KOPT-K1 (cell line): Measurements from ENCODE around the gene TXNRD2.
A peak's percentile ranks its signal among the peaks of the same experiment; 100 is the strongest.

Experiments
- H3K27ac ChIP-seq: fragments of 200-600 bp; sonication (generic); 2 replicates; pipeline ENCODE4 v1.5.1; 2016; ENCODE audit warnings: antibody characterized with exemption, mild to moderate bottlenecking, low read depth, low read length; ENCODE audit not compliant: poor library complexity, severe bottlenecking
- H3K36me3 ChIP-seq: fragments of 200-600 bp; sonication (generic); 2 replicates; pipeline ENCODE4 v1.5.1; 2017; ENCODE audit warnings: antibody characterized with exemption, mild to moderate bottlenecking, low read length, moderate library complexity; ENCODE audit not compliant: insufficient read depth
- H3K9me3 ChIP-seq: fragments of 200-600 bp; sonication (generic); 2 replicates; pipeline ENCODE4 v1.5.1; 2017; ENCODE audit warnings: antibody characterized with exemption, low read length, mild to moderate bottlenecking; ENCODE audit not compliant: insufficient read depth, poor library complexity, severe bottlenecking

The TXNRD2 gene

GRCh38 chr22:19879246-19879570, 62.4 kb downstream of the TXNRD2 start:
- Histone ChIP-seq H3K27ac (no peak overlapping the region), H3K36me3 (no peaks in the 10 kb centered on the region), H3K9me3 (no peaks in the 10 kb centered on the region)

GRCh38 chr22:19878461-19879245, 63.0 kb downstream of the TXNRD2 start:
- H3K9me3 ChIP-seq, result no peaks in the 10 kb centered on the region
- H3K27ac ChIP-seq, result no peak overlapping the region
- H3K36me3 ChIP-seq, result no peaks in the 10 kb centered on the region

GRCh38 chr22:19877626-19878339, 63.8 kb downstream of the TXNRD2 start:
- Histone ChIP-seq H3K27ac (no peak overlapping the region), H3K9me3 (no peaks in the 10 kb centered on the region), H3K36me3 (no peaks in the 10 kb centered on the region)

DNA sequence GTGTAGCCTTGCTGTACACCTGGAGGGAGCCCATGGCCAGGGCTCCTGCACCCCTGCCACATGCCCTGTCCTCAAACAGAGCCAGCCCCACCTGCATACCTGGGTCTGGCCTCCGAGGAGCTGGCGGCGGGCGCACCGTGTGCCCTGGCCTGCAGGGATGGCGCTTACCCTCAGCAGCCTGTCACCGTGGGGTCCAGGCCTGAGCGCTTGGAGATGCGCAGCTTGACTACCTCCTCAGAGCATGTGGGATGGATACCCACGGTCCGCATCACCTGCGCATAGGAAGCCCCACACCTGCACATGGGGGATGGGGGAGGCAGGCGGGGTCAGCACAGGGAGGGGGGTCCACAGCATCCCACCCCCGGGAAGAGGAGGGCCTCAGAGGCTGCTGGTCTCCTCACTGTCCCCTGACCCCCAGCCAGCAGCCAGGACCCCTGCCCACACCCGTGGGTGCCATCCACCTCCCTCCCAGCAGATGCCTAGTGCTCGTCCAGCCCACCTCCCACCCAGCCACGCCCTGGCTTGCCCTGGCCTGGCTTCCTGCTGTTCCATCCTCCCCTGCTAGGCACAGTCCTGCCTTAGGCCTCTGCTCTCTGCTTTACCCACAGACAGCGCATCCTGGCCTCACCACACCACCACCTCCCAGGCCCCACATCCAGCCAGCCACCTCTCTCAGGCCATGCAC, 64.5 kb downstream of the TXNRD2 start:
- no peaks in the 10 kb centered on the region for H3K9me3 ChIP-seq
- no peak overlapping the region for H3K27ac ChIP-seq
- no peaks in the 10 kb centered on the region for H3K36me3 ChIP-seq

- H3K36me3 ChIP-seq, result no peaks in the 10 kb centered on the region
- H3K9me3 ChIP-seq, result no peaks in the 10 kb centered on the region
- no peak overlapping the region for H3K27ac ChIP-seq
Measured at GRCh38 chr22:19876314-19876940, 65.2 kb downstream of the TXNRD2 start.

DNA sequence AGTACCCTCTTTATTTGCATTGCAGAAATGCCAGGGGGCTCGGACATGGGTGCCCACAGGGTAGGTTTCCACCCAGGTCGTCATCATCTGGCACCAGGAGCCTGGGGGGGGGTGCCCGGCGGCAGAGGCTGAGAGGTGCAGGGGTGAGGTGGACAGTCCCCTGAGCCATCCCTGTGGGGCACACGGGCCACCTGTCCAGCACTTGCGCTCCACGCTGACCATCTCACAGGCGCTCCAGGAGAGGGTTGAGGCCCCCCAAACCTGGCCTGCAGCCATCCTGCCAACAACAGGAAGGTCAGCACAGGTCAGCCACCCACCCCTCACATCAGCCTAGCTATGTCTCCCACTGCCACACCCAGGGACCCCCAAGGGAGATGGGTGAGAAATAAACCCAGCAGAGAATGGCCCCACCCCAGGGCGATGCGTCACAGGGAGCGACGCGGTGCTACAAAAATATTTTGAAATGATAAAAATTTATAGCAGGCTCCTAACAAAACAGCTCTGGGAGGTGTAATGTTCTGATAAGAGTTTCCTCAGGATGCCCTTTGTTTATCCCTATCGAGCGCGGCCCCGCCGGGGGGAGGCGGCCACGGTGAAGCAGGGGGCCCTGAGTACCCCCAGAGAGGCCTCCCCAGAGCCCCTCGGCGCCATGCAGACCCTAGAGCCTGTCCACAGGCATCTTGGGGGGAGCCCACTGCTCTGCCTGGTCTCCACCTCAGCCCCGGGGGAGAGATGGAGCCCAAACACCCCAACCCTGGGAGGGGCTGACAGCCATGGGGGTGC, 65.9 kb downstream of the TXNRD2 start:
- Histone ChIP-seq H3K9me3 (no peaks in the 10 kb centered on the region), H3K36me3 (no peaks in the 10 kb centered on the region), H3K27ac (no peak overlapping the region)

DNA sequence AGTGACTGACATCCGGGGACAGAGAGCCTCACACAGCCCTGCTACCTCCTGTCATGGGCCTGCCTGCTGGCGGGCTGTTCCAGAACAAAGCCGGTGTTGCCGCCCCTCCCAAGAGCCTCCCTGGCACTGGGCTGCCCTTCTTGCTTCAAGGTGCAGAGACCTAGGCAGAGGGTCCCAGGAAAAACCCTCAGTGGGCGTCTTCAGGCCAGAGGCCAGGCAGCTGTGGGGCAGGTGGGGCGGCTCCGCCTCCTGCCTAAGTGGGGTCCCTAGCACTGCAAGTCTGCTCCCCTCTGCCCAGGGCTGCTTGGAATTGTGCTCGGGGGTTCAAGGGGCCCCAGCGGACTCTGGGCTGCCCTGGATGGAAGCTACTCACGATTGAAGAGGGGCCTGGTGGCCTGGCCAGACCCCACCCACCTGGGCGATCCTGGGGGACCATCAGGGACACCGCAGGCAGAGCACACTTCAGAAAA, 66.5 kb downstream of the TXNRD2 start:
- peak overlapping the region; percentile 32 for H3K27ac ChIP-seq
- no peaks in the 10 kb centered on the region for H3K36me3 ChIP-seq
- no peaks in the 10 kb centered on the region for H3K9me3 ChIP-seq

GRCh38 chr22:19874307-19875060, 67.1 kb downstream of the TXNRD2 start:
- Histone ChIP-seq H3K36me3 (no peaks in the 10 kb centered on the region), H3K9me3 (no peaks in the 10 kb centered on the region), H3K27ac (peak overlapping the region; percentile 32)

- H3K9me3 ChIP-seq, result no peaks in the 10 kb centered on the region
- H3K36me3 ChIP-seq, result no peaks in the 10 kb centered on the region
- H3K27ac ChIP-seq, result peak overlapping the region; percentile 17
Measured at GRCh38 chr22:19873960-19874306, 67.7 kb downstream of the TXNRD2 start.

- no peaks in the 10 kb centered on the region for H3K9me3 ChIP-seq
- no peaks in the 10 kb centered on the region for H3K36me3 ChIP-seq
- peak overlapping the region; percentile 27 for H3K27ac ChIP-seq
Measured at GRCh38 chr22:19873138-19873959, 68.3 kb downstream of the TXNRD2 start.

- Histone ChIP-seq H3K27ac (peak overlapping the region; percentile 27), H3K9me3 (no peaks in the 10 kb centered on the region), H3K36me3 (no peaks in the 10 kb centered on the region)
Measured at GRCh38 chr22:19872779-19873137, 68.9 kb downstream of the TXNRD2 start.

DNA sequence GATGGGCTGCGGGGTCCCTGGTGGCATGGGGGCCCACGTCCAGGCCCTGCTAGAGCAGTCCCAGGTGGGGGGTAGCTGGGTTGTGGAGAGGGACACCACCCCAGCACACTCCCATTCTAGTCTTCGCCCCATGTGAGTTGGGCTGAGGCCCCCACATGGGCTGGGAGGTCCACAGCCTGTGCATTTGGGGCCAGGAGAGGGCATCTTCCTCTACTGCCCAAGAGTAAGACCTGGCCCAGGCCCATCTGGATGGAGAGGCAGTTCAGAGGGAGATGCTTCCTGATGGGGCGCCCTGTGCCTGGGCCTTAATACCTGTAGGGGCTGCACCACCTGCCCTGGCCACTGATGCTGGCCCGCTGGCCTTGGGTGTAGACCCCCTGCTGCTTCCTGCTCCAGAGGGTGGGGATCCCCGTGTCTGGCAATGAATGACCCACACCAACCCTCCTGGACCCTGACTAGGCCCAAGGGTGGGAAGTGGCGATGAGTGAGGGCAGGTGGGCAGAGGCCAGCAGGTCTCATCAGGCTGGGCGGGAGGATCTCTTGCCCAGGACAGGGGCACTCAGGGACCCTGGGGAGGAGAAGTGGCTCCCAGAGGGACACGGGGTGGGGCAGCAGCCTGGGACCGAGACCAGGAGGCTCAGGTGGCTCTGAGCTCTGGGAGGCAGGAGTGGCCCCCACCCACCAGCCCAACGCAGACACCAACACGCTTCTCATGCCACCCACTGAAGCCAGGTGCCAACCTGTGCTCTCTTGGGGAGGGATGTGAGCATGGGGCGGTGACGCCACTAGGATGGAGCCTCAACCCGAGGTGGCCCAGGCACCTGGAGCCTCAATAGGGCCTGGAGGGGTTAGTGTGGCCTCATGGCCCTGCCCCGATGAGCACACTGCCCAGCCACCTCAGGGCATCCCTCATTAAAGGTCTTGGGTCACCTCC, 69.5 kb downstream of the TXNRD2 start:
- Histone ChIP-seq H3K36me3 (no peaks in the 10 kb centered on the region), H3K27ac (peak overlapping the region; percentile 27), H3K9me3 (no peaks in the 10 kb centered on the region)
